NCI-H446 (cell line): ENCODE measurements around the gene CAPN15.

Experiments used
- DNase-seq, 2 experiments: peaks; one replicate each; lab custom pipeline; 2025; lab: John Stamatoyannopoulos, UW

Gene CAPN15

DNA sequence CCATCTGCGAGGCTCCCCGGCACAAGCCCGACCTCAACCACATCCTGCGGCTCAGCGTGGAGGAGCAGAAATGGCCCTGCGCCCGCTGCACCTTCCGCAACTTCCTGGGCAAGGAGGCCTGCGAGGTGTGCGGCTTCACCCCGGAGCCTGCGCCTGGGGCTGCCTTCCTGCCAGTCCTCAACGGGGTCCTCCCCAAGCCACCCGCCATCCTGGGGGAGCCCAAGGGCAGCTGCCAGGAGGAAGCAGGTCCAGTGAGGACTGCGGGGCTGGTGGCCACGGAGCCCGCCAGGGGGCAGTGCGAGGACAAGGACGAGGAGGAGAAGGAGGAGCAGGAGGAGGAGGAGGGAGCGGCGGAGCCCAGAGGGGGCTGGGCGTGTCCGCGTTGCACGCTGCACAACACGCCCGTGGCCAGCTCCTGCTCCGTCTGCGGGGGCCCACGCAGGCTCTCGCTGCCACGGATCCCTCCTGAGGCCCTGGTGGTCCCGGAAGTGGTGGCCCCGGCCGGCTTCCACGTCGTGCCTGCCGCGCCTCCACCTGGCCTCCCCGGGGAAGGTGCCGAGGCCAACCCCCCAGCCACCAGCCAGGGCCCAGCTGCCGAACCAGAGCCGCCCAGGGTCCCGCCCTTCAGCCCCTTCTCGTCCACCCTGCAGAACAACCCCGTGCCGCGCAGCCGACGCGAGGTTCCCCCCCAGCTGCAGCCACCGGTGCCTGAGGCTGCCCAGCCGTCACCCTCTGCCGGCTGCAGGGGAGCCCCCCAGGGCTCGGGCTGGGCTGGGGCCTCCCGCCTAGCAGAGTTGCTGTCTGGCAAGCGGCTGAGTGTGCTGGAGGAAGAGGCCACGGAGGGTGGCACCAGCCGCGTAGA lies 19.6 kb downstream of the CAPN15 start:
- no peak for DNase-seq

- no peak for DNase-seq
Observed at GRCh38 chr16:548586-548985, 21.1 kb downstream of the CAPN15 start.

GRCh38 chr16:549544-550263 lies 22.2 kb downstream of the CAPN15 start:
- no peak for DNase-seq

DNA sequence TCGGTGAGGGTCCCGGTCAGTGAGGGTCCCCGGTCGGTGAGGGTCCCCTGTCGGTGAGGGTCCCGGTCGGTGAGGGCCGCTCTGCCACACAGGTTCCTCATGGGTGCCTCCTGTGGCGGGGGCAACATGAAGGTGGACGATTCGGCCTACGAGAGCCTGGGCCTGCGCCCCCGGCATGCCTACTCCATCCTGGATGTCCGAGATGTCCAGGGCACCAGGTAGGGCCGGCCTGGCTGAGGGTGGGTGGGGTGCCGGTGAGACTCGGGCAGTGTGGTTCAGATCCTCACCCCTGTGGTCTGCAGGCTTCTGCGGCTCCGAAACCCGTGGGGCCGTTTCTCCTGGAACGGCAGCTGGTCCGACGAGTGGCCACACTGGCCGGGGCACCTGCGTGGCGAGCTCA lies 23.7 kb downstream of the CAPN15 start:
- DNase-seq, result no peak

GRCh38 chr16:552171-552570 lies 24.7 kb downstream of the CAPN15 start:
- DNase-seq, result no peak

GRCh38 chr16:553601-554296 lies 26.2 kb downstream of the CAPN15 start:
- no peak for DNase-seq

DNA sequence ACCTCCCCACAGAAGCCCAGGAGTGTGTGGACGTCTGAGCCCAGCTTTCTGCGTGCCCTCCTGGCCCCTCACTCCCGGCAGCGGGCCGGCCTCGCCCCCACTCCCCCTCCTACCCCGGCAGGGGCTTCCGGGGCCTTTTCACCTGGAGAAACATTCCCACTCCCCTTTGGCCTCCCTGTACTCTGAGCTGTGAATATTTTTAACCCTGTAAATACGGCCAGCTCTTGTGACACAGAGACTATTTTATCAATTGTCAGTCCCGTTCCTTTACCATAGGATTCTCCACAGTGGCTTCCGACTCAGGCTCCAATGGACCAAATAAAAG lies 26.7 kb downstream of the CAPN15 start:
- DNase-seq, result no peak

- no peak for DNase-seq
Observed at GRCh38 chr16:554640-555365, 27.3 kb downstream of the CAPN15 start.

GRCh38 chr16:555528-556473 lies 28.3 kb downstream of the CAPN15 start:
- no peak for DNase-seq

GRCh38 chr16:556474-557173 lies 29.1 kb downstream of the CAPN15 start:
- no peak for DNase-seq

DNA sequence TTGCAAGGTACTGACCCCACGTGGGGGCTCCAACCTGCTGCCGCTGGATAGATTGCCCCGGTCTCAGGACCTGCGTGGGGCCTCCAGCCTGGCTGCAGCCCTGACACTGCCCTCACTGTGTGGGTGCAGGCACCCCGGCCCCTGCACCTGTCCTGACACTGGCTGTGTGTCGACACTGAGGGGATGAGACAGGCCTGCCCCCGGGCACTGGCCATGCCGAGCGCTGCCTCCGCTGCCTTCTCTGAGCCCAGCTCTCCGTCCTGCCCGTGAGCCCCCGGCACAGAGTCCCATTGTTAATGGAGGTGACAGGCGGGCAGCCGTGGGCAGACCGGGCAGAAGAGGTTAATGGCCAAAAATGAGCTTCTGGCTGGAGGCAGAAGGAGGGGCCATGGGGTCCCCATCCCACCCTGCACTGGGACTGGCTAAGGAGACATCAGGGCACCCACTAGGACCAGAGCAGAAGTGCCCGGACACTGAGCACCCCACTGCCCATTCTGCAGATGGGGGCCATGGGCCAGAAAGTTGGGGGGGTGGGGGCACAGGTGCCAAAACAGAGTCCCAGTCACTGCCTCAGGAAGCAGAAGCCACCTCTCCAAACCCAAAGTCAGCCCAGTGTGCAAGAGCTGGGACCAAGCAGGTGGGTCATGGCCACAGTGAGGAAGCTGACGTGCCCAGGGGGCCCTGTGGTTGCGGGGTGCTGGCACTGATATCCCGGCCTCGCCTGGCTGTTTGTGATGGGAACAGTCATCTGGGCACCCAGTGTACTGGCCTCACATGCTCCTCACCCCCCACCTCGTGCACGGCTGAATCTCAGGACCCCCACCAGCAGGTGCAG lies 30.2 kb downstream of the CAPN15 start:
- no peak for DNase-seq

GRCh38 chr16:558298-559020 lies 30.9 kb downstream of the CAPN15 start:
- DNase-seq, result no peak

GRCh38 chr16:559021-559380 lies 31.5 kb downstream of the CAPN15 start:
- DNase-seq, result no peak

DNA sequence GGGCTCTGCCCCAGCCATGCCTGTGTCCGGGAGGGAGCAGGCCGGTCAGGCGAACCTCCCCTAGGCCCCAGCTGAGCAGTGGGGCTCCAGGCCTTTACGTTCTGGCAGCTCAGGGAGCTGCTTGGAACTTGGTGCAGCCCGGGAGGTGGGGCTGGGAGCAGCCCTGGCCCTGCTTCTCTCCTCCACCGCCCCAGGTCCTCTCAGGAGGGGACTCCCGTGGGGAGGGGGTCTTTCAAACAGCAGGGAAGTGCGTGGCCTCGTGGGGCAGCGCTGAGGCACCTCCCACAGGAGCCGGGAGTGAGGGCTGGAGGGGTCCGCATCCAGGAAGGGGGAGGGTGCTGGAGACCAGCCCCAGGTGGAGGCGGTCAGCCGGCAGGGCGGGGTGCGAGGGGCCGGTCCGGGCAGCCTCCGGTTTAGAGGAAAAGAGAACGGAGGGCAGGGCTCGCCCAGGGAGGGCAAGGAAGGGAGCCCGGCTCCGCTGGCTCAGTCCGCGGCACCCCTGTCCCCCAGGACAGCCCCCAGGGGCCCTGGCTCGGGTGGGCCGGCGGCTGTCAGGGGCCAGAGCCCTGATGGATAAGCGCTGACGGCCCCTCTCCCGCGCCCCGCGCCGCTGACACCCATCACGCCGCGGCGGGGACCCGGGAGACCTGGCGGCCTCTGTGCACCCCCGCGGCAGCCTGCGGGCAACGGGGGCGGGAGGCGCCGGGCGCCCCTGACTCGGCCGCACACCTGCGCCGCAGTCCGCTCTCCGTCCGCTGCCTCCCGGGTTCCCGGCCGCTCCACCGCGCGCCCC lies 32.1 kb downstream of the CAPN15 start:
- no peak for DNase-seq

DNA sequence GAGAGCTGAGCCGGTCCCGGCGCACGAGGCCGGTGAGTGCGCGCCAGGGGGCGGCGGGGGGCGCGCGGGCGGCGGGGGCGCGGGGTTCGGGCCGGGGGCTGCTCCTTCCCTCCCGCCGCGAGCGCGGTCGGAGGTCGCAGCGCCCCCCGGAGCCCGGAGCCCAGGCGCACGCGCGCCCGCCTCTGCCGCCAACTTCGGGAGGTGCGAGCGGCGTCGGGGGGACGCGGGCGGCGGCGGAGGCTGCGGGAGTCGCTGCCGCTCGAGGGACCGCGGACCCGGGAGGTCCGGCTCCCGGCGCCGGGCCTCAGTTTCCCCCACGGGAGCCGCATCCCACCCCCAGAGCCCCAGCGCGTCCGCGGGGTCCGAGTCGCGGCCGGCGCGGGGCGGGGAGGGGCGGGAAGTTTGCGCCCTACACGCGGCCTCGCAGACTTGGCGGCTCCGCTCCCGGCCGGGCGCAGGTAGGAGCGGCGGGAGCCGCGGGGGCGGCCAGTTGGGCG lies 32.7 kb downstream of the CAPN15 start, which contains the start of gene PRR35:
Gene PRR35 (plus strand): TSS at position 191 of the 497 bp plus-strand sequence. CDS start 2,901 bp downstream, outside the sequence.
- DNase-seq, result no peak

GRCh38 chr16:560701-561412 lies 33.3 kb downstream of the CAPN15 start:
- no peak for DNase-seq

- DNase-seq, result no peak
Observed at GRCh38 chr16:561413-561794, 33.9 kb downstream of the CAPN15 start.
